ENCODE data around the gene RAET1E.

DNA sequence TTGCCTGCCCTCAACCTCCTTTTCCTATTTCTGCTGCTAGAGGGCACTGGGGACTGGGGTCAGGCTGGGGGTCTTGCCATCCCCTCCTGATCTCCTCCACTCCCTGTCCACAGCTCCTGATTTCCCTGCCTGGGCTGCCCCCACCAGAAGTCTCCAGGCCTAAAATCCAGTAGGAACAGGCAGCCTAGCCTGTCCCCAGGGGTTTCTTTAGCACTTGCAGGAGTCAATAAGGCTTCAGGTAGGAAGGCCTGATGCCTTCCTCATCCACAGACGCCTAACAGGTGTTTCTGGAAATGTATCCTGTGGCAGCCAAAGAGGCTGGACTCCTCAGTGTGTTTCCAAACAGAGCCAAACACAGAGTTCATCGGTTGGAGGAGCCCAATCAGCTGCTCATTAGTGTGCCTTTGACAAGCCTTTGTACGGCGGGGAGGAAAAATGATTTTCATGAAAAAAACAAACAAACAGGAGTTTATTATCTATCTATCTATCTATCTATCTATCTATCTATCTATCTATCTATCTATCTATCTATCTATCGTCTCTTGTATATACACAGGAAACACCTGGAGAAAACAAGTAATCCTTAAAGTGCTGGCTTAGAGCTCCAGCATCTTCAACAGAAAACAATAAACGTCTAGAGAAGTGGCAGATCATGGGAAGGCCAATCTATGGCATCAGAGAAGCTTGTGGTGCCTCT is 3.7 kb upstream of the RAET1E start:
- no peak for TF ChIP-seq SUZ12 (IDR thresholded peaks at IDR 0.05; ENCODE audit: extremely low read depth, insufficient read depth, insufficient read length)
- TF ChIP-seq ZNF274 (IDR thresholded peaks at IDR 0.05; ENCODE audit: low read depth, low read length), result no peak

Data from NT2/D1 (cell line).